HCT116 (cell line): ENCODE results near the gene TCERG1L. TPM values are rescaled to one million over a fixed set of nuclear protein-coding genes. Genes with fewer than 3 reads are reported as not detected.

ENCODE experiments used
- ATAC-seq: fragments of 200-7000 bp; cut with Tn5 transposase; 2 replicates; pipeline ENCODE4 v1.9.1; 2020; ENCODE audit warnings: mild to moderate bottlenecking, moderate library complexity
- BruUV-seq: library from RNA; stranded (reverse); fragments of 400-500 nt; replicated peaks from 2 replicates; lab custom pipeline; 2021; lab: Mats Ljungman, UMichigan
- CTCF ChIA-PET: fragments of 300-600 bp; sonication (Branson Sonifier 250); formaldehyde crosslinking; loops from one replicate; lab custom pipeline; 2021; ENCODE audit warnings: antibody characterized with exemption; lab: Charles Lee
- POLR2A ChIA-PET: fragments of 300-600, 350-600 bp; sonication (Branson Sonifier 250); formaldehyde crosslinking; loops from one replicate; lab custom pipeline; 2021; ENCODE audit warnings: antibody characterized with exemption; lab: Charles Lee
- RAD21 ChIA-PET, 2 experiments: fragments of 300-600 bp; sonication (Branson Sonifier 250); formaldehyde crosslinking; loops; one replicate each; lab custom pipeline; 2023; ENCODE audit warnings: low total read pairs in 2 of 2; ENCODE audit not compliant: uncharacterized antibody in 2 of 2, unreplicated experiment in 2 of 2, low non-redundant PET in 1 of 2; lab: Charles Lee
- DNase-seq: peaks from one replicate; pipeline ENCODE4 v3.0.0-alpha.2; 2010; ENCODE audit warnings: low read depth, low spot score
- H2AFZ ChIP-seq: fragments of 200-600 bp; shearing (Covaris generic), sonication (generic); 2 replicates; pipeline ENCODE4 v1.6.1; 2017; ENCODE audit warnings: low read depth, mixed run types, mixed read lengths, antibody characterized with exemption, low read length; ENCODE audit not compliant: poor library complexity, severe bottlenecking
- H3K27ac ChIP-seq: 2 replicates; pipeline ENCODE4 v1.5.1; 2012; ENCODE audit warnings: low read depth, low read length
- H3K27me3 ChIP-seq: fragments of 200-600 bp; sonication (generic); 2 replicates; pipeline ENCODE4 v1.6.1; 2016; ENCODE audit warnings: mixed run types, low read length, mixed read lengths; ENCODE audit not compliant: insufficient read depth
- H3K36me3 ChIP-seq, 2 experiments: fragments of 200-500 bp in 1 of 2; fragments of 200-600 bp in 1 of 2; sonication (Bioruptor generic) in 1 of 2; sonication (generic) in 1 of 2; 2 replicates each; pipeline versions ENCODE4 v1.5.1 to v1.6.1; 2014 to 2016; ENCODE audit warnings: low read length in 2 of 2, inconsistent platforms in 1 of 2, mixed read lengths in 1 of 2, mixed run types in 1 of 2; ENCODE audit not compliant: insufficient read depth in 2 of 2, control insufficient read depth in 1 of 2
- H3K4me1 ChIP-seq, 2 experiments: fragments of 200-600 bp in 1 of 2; sonication (generic) in 1 of 2; 2 replicates each; pipeline versions ENCODE4 v1.5.1 to v1.6.1; 2012 to 2017; ENCODE audit warnings: low read length in 2 of 2, inconsistent platforms in 1 of 2, mild to moderate bottlenecking in 1 of 2, mixed read lengths in 1 of 2, mixed run types in 1 of 2, moderate library complexity in 1 of 2; ENCODE audit not compliant: insufficient read depth in 2 of 2, control insufficient read depth in 1 of 2
- H3K4me2 ChIP-seq: fragments of 200-600 bp; sonication (generic); 2 replicates; pipeline ENCODE4 v1.6.1; 2017; ENCODE audit warnings: mixed run types, low read length, mixed read lengths
- H3K4me3 ChIP-seq, 2 experiments: fragments of 200-600 bp in 1 of 2; sonication (generic) in 1 of 2; replicated peaks in 1 of 2; 2 replicates each; pipeline ENCODE4 v1.5.1; 2011 to 2016; ENCODE audit warnings: low read length in 2 of 2, control low read depth in 1 of 2, low read depth in 1 of 2, mild to moderate bottlenecking in 1 of 2, mixed read lengths in 1 of 2, mixed run types in 1 of 2
- H3K79me2 ChIP-seq: fragments of 200-600 bp; sonication (generic); 2 replicates; pipeline ENCODE4 v1.6.1; 2017; ENCODE audit warnings: mild to moderate bottlenecking, mixed run types, low read length, moderate library complexity, mixed read lengths; ENCODE audit not compliant: insufficient read depth
- H3K9ac ChIP-seq: fragments of 200-600 bp; sonication (generic); 2 replicates; pipeline ENCODE4 v1.6.1; 2016; ENCODE audit warnings: low read length, mixed read lengths
- H3K9me2 ChIP-seq: fragments of 200-600 bp; sonication (generic), shearing (Covaris generic); 2 replicates; pipeline ENCODE4 v1.6.1; 2017; ENCODE audit warnings: mixed run types, mild to moderate bottlenecking, moderate library complexity; ENCODE audit not compliant: insufficient read depth
- H3K9me3 ChIP-seq, 2 experiments: fragments of 200-500 bp in 1 of 2; fragments of 200-600 bp in 1 of 2; sonication (Bioruptor generic) in 1 of 2; sonication (generic) in 1 of 2; 2 replicates each; pipeline ENCODE4 v1.6.1; 2014 to 2017; ENCODE audit warnings: low read length in 2 of 2, mixed read lengths in 2 of 2, inconsistent platforms in 1 of 2, low read depth in 1 of 2, mild to moderate bottlenecking in 1 of 2, mixed run types in 1 of 2, moderate library complexity in 1 of 2; ENCODE audit not compliant: control insufficient read depth in 1 of 2, insufficient read depth in 1 of 2
- H4K20me1 ChIP-seq: fragments of 200-600 bp; sonication (generic), shearing (Covaris generic); 2 replicates; pipeline ENCODE4 v1.6.1; 2017; ENCODE audit warnings: mixed run types, mild to moderate bottlenecking, moderate library complexity; ENCODE audit not compliant: insufficient read depth
- CTCF ChIP-seq, 3 experiments: fragments of 200-600 bp in 1 of 3; sonication (generic) in 1 of 3; IDR thresholded peaks in 2 of 3; conservative IDR thresholded peaks in 1 of 3; 2 replicates each; pipeline ENCODE4 v1.5.1; 2012 to 2017; ENCODE audit warnings: low read depth in 2 of 3, low read length in 2 of 3, antibody characterized with exemption in 1 of 3, borderline replicate concordance in 1 of 3, control low read depth in 1 of 3, mild to moderate bottlenecking in 1 of 3, mixed read lengths in 1 of 3, mixed run types in 1 of 3, moderate library complexity in 1 of 3; ENCODE audit not compliant: insufficient read depth in 1 of 3
- EGR1 ChIP-seq: IDR thresholded peaks from 2 replicates; pipeline ENCODE4 v1.6.1; 2012; ENCODE audit warnings: low read depth
- EZH2 ChIP-seq: fragments of 200-600 bp; sonication (generic); IDR thresholded peaks from 2 replicates; pipeline ENCODE4 v1.6.1; 2017; ENCODE audit warnings: antibody characterized with exemption, mixed run types
- EZH2phosphoT487 ChIP-seq: fragments of 200-600 bp; IDR thresholded peaks from 2 replicates; pipeline ENCODE4 v1.6.1; 2018; ENCODE audit warnings: antibody characterized with exemption, borderline replicate concordance
- FOSL1 ChIP-seq: IDR thresholded peaks from 2 replicates; pipeline ENCODE4 v1.6.1; 2012; ENCODE audit warnings: low read depth
- RAD21 ChIP-seq: IDR thresholded peaks from 2 replicates; pipeline ENCODE4 v1.6.1; 2012; ENCODE audit warnings: low read depth, mild to moderate bottlenecking
- REST ChIP-seq: IDR thresholded peaks from 2 replicates; pipeline ENCODE4 v1.6.1; 2012; ENCODE audit warnings: low read depth
- SP1 ChIP-seq: IDR thresholded peaks from 2 replicates; pipeline ENCODE4 v1.6.1; 2012; ENCODE audit warnings: low read depth
- SRF ChIP-seq: IDR thresholded peaks from 2 replicates; pipeline ENCODE4 v1.6.1; 2012; ENCODE audit warnings: low read depth
- TCF7L2 ChIP-seq: IDR thresholded peaks from 2 replicates; pipeline ENCODE4 v1.7.0; 2011; ENCODE audit warnings: borderline replicate concordance, inconsistent platforms; ENCODE audit not compliant: insufficient read depth, insufficient read length; ENCODE audit errors: extremely low read depth
- YY1 ChIP-seq: IDR thresholded peaks from 2 replicates; pipeline ENCODE4 v1.6.1; 2011; ENCODE audit warnings: low read length, low read depth, moderate library complexity, mild to moderate bottlenecking; ENCODE audit not compliant: insufficient replicate concordance; ENCODE audit errors: extremely low read depth
- ZNF274 ChIP-seq: fragments of 200-500 bp; sonication (Bioruptor generic); IDR thresholded peaks from 2 replicates; pipeline ENCODE4 v1.6.1; 2014; ENCODE audit warnings: mild to moderate bottlenecking, low read depth, low read length, inconsistent platforms
- intact Hi-C: fragments of 100-400 bp; cut with micrococcal nuclease; formaldehyde crosslinking; loops from 2 replicates; pipeline ENCODE4 v1.10.0; 2022
- total RNA-seq: library from RNA; stranded (reverse); gene quantifications from one replicate; pipeline ENCODE4 v1.2.1, GENCODE V29; 2021; ENCODE audit not compliant: unreplicated experiment
- TF ChIP-seq, protein P1 (sequence below): IDR thresholded peaks from 2 replicates; pipeline ENCODE4 v1.6.1; 2011; ENCODE audit warnings: mild to moderate bottlenecking, low read length, moderate library complexity; ENCODE audit not compliant: insufficient replicate concordance; ENCODE audit errors: extremely low read depth
- TF ChIP-seq, protein P2 (sequence below): IDR thresholded peaks from 2 replicates; pipeline ENCODE4 v1.6.1; 2012

Gene TCERG1L
- total RNA-seq, 1 experiment from 2014 or later, result not detected

GRCh38 chr10:131186547-131187253 lies 124.8 kb downstream of the TCERG1L start:
- H3K4me2 ChIP-seq, result no peak overlapping the region
- POLR2A ChIA-PET, result no interaction called here
- no peak overlapping the region for H3K4me3 ChIP-seq
- ATAC-seq (no peak), DNase-seq (no peak)
- TF ChIP-seq TCF7L2 (no peak), ZNF274 (no peak), EGR1 (no peak), FOSL1 (no peak), CTCF (IDR thresholded peaks at IDR 0.05 in 2 of 3, conservative IDR thresholded peaks at IDR 0.05 in 1 of 3; ENCODE audit: borderline replicate concordance in 1 of 3, insufficient read depth in 1 of 3, low read depth in 2 of 3, low read length in 2 of 3) (no peak), RAD21 (no peak), YY1 (no peak), SP1 (no peak), EZH2phosphoT487 (no peak), REST (no peak), SRF (no peak), EZH2 (no peak)
- TF ChIP-seq, protein P1, sequence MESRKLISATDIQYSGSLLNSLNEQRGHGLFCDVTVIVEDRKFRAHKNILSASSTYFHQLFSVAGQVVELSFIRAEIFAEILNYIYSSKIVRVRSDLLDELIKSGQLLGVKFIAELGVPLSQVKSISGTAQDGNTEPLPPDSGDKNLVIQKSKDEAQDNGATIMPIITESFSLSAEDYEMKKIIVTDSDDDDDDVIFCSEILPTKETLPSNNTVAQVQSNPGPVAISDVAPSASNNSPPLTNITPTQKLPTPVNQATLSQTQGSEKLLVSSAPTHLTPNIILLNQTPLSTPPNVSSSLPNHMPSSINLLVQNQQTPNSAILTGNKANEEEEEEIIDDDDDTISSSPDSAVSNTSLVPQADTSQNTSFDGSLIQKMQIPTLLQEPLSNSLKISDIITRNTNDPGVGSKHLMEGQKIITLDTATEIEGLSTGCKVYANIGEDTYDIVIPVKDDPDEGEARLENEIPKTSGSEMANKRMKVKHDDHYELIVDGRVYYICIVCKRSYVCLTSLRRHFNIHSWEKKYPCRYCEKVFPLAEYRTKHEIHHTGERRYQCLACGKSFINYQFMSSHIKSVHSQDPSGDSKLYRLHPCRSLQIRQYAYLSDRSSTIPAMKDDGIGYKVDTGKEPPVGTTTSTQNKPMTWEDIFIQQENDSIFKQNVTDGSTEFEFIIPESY, result no peak
- TF ChIP-seq, protein P2, sequence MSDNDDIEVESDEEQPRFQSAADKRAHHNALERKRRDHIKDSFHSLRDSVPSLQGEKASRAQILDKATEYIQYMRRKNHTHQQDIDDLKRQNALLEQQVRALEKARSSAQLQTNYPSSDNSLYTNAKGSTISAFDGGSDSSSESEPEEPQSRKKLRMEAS, result no peak
- H2AFZ ChIP-seq, result no peak overlapping the region
- no peaks in the 10 kb centered on the region for H3K36me3 ChIP-seq
- intact Hi-C loops, result no loop called here
- RAD21 ChIA-PET, result no interaction called here
- no peaks in the 10 kb centered on the region for H3K4me1 ChIP-seq
- no peak overlapping the region for H3K9ac ChIP-seq
- no peaks in the 10 kb centered on the region for H3K9me3 ChIP-seq
- H3K27me3 ChIP-seq, result peaks cover 4% of the 10 kb centered on the region; the same call in 1 of the 2 replicates
- BruUV-seq, result no TSS peak
- CTCF ChIA-PET, result no interaction called here
- H4K20me1 ChIP-seq, result no peaks in the 10 kb centered on the region
- no peak overlapping the region for H3K27ac ChIP-seq
- no peaks in the 10 kb centered on the region for H3K9me2 ChIP-seq
- H3K79me2 ChIP-seq, result no peaks in the 10 kb centered on the region
